Activated CD4-positive, alpha-beta memory T cell treated with anti-CD3 and anti-CD28 coated beads for 36 hours (primary cell): ENCODE results near the gene VGLL4. TPM values are rescaled to one million over a fixed set of nuclear protein-coding genes. Genes with fewer than 3 reads are reported as not detected.

Experiments
- CTCF ChIA-PET: fragments of 350-600 bp; sonication (Branson Sonifier 250); formaldehyde crosslinking; loops from one replicate; lab custom pipeline; 2021; ENCODE audit warnings: antibody characterized with exemption, inconsistent platforms; lab: Charles Lee
- POLR2A ChIA-PET: fragments of 350-600 bp; sonication (Branson Sonifier 250); formaldehyde crosslinking; loops from one replicate; lab custom pipeline; 2021; ENCODE audit warnings: antibody characterized with exemption; lab: Charles Lee
- DNase-seq: peaks from one replicate; pipeline ENCODE4 v3.0.0-alpha.2; 2020
- H3K27ac Mint-ChIP-seq: one replicate; pipeline ENCODE4 v1.8.0; 2021; ENCODE audit warnings: mixed read lengths
- H3K27me3 Mint-ChIP-seq: one replicate; pipeline ENCODE4 v1.8.0; 2021; ENCODE audit warnings: mixed read lengths
- H3K36me3 Mint-ChIP-seq: one replicate; pipeline ENCODE4 v1.8.0; 2021; ENCODE audit warnings: mixed read lengths
- H3K4me1 Mint-ChIP-seq: one replicate; pipeline ENCODE4 v1.8.0; 2021; ENCODE audit warnings: low read depth, mixed read lengths
- H3K4me3 Mint-ChIP-seq: one replicate; pipeline ENCODE4 v1.8.0; 2021; ENCODE audit warnings: mild to moderate bottlenecking, mixed read lengths
- H3K9me3 Mint-ChIP-seq: one replicate; pipeline ENCODE4 v1.8.0; 2021; ENCODE audit warnings: mixed read lengths
- intact Hi-C: fragments of 100-400 bp; cut with micrococcal nuclease; formaldehyde crosslinking; loops from one replicate; pipeline ENCODE4 v1.15.1; 2023
- total RNA-seq, 2 experiments: library from RNA; stranded (reverse); gene quantifications; one replicate each; pipeline ENCODE4 v1.2.3, GENCODE V29; 2021

VGLL4 gene
- total RNA-seq, 2 experiments from 2014 or later, result 18.2 to 18.7 TPM

DNA sequence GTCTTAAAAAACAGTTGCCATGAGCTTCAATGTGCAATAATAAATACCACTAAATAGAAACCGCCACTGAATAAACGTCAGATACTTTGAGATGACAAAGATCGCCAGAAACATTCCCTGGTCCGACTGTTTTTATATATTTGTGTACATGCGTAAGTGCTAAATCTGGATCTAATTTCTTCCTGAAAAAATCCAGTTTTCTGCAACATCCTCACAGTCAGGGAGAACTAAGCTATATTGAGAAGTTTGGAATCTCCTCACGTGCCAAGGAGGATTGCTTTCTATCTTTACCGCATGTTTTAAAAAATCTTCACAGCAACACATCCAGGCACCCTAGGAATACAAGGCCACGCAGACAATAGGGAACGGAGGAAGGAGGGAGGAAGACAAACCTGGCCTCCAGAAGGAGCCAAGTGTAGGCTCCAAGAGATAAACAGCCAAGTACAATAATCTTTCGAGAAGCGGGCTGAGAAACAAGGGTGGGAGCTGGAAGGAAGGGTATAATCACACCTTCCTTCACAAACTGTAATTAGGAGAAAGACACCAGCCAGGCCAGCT lies 5.7 kb downstream of the VGLL4 start:
- ChIA-PET POLR2A (no interaction called here), CTCF (interaction anchor here (1.3 to 1.4 kb wide), 2 partner anchors 12 to 166 kb away, joined by 5 to 7 read pairs; no protein-coding TSS in a partner anchor)
- intact Hi-C loops, result no loop called here
- no peak overlapping the region for H3K27ac Mint-ChIP-seq
- H3K9me3 Mint-ChIP-seq, result no peaks in the 10 kb centered on the region
- H3K4me1 Mint-ChIP-seq, result peaks cover 61% of the 10 kb centered on the region
- H3K27me3 Mint-ChIP-seq, result no peaks in the 10 kb centered on the region
- no peak for DNase-seq
- H3K4me3 Mint-ChIP-seq, result no peak overlapping the region
- peaks cover 2% of the 10 kb centered on the region for H3K36me3 Mint-ChIP-seq

DNA sequence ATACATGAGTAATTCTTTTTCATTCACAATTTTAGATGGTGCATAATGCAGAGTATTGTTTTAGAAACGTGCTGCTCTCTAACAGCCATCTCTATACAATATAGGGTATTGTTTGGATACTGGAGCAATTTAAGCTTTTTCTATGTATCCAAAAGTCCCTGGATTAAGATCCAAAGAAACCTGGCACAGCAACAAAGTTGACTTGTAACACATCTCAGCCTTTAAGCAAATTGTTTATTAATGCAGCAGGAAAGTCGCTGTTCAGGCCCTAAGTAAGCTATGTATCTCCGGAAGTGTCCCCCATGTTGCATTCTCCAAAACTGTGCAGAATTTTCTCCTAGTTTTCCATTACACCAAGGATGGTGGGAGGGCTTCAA lies 7.3 kb downstream of the VGLL4 start:
- Mint-ChIP-seq H3K4me1 (peaks cover 69% of the 10 kb centered on the region), H3K9me3 (no peaks in the 10 kb centered on the region), H3K4me3 (no peak overlapping the region), H3K36me3 (no peaks in the 10 kb centered on the region), H3K27me3 (no peaks in the 10 kb centered on the region), H3K27ac (no peak overlapping the region)
- ChIA-PET POLR2A (no interaction called here), CTCF (no interaction called here)
- intact Hi-C loops, result no loop called here
- DNase-seq, result no peak

DNA sequence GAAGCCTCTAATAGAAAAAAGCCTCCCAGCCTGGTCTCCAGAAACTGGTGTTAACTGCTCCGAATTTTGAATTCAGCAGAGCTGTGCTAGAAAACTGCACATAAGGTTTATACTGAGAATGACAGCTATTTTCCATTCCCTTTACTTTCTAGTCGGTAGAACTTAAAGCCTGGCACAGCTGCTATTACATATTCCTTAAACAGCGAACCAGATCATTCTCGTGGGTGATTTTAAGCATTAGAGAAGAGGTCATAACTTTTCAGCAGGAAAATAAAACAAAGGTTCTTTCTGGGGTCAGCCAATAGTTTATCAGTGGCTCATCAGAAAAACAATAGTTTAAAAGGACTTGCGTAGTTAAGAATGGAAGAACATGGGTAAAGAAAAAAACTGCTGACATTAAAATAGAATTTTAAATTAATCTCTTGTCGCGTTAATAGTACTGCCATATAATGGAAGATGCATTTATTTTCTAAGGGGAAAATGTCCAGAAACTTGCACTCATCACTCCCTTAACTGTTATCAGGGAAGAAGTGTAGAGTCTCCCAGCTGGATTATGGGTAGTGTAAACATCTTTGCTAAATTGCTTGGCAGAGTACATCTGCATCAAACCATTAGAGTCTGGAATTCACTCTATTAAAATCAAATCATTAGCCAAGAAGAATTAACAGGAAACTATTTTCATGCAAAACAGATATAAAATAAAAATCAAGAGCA lies 7.9 kb downstream of the VGLL4 start:
- no peak overlapping the region for H3K27ac Mint-ChIP-seq
- no peak overlapping the region for H3K4me3 Mint-ChIP-seq
- peaks cover 67% of the 10 kb centered on the region for H3K4me1 Mint-ChIP-seq
- DNase-seq, result no peak
- CTCF ChIA-PET, result interaction anchor here (0.9 to 1.8 kb wide), 2 partner anchors 8 to 16 kb away, joined by 3 to 4 read pairs; partner anchors contain the start of gene VGLL4
- H3K9me3 Mint-ChIP-seq, result no peaks in the 10 kb centered on the region
- POLR2A ChIA-PET, result no interaction called here
- intact Hi-C loops, result loop anchor here (1.0 kb wide), 1 partner anchor 10 kb away; no protein-coding TSS in a partner anchor
- no peaks in the 10 kb centered on the region for H3K27me3 Mint-ChIP-seq
- H3K36me3 Mint-ChIP-seq, result no peaks in the 10 kb centered on the region

DNA sequence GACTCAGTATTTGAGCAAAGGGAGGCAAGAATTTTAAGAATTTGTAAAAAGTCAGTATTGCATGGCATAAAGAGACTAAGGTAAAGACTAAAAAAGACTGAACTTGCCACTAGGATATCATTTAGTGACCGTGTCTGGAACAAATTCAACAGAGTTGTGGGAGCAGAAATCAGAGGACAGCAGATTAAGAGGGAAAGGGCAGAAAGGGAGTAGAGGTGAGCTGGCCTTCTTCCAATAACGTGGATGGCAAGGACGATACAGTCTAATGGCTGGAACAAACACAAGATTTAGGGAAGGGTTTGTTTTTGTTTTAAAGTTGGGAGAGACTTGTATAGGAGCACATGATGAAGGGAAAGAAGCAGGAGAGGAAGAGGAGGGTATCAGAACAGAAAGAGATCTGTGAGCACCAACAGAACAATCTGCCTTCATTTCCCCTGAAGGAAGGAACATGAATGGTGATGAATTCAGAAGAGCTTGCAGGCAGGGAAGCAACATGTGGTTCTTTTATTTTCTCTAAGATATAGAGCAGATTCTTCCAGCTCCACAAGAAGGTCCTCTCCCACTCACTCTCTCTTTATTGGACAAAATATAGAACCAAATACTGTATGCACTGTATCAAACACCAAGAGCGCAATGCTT lies 8.6 kb downstream of the VGLL4 start:
- H3K4me3 Mint-ChIP-seq, result no peak overlapping the region
- DNase-seq, result no peak
- POLR2A ChIA-PET, result no interaction called here
- peaks cover 59% of the 10 kb centered on the region for H3K4me1 Mint-ChIP-seq
- CTCF ChIA-PET, result interaction anchor here (0.9 to 1.8 kb wide), 2 partner anchors 9 to 16 kb away, joined by 3 to 4 read pairs; partner anchors contain the start of gene VGLL4
- H3K27ac Mint-ChIP-seq, result no peak overlapping the region
- H3K27me3 Mint-ChIP-seq, result no peaks in the 10 kb centered on the region
- H3K9me3 Mint-ChIP-seq, result no peaks in the 10 kb centered on the region
- intact Hi-C loops, result loop anchor here (1.0 kb wide), 1 partner anchor 9 kb away; no protein-coding TSS in a partner anchor
- H3K36me3 Mint-ChIP-seq, result no peaks in the 10 kb centered on the region

DNA sequence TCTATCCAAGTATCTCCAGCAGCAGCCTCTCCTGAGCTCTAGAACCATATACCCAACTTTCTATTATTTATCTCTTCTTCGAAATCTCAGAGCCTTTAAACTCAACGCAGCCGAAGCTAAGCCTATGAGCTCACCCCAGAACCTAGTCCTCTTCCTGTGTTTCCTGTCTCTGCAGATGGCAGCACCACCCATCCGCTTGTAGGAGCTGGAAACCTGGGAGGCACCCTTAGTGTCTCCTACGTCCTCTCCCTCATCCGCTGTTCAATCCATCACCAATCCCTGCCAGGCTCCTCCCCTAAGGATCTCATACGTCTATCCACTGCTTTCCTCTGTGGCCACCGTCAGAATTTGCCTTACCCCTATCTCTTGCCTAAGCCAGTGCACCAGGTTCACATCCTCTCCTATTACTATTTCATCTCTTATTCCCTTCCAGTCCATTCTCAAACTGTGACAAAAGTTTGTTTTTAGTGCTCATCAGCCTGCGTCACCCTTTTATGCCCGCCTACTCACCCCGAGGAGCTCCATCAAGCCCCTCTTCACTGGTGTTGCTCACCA lies 9.6 kb downstream of the VGLL4 start:
- ChIA-PET CTCF (interaction anchor here (1.8 kb wide), 1 partner anchor 17 kb away, joined by 4 read pairs; no protein-coding TSS in a partner anchor), POLR2A (no interaction called here)
- peaks cover 59% of the 10 kb centered on the region for H3K4me1 Mint-ChIP-seq
- no peaks in the 10 kb centered on the region for H3K27me3 Mint-ChIP-seq
- no peak overlapping the region for H3K27ac Mint-ChIP-seq
- intact Hi-C loops, result no loop called here
- H3K9me3 Mint-ChIP-seq, result no peaks in the 10 kb centered on the region
- no peak overlapping the region for H3K4me3 Mint-ChIP-seq
- no peak for DNase-seq
- H3K36me3 Mint-ChIP-seq, result no peaks in the 10 kb centered on the region

DNA sequence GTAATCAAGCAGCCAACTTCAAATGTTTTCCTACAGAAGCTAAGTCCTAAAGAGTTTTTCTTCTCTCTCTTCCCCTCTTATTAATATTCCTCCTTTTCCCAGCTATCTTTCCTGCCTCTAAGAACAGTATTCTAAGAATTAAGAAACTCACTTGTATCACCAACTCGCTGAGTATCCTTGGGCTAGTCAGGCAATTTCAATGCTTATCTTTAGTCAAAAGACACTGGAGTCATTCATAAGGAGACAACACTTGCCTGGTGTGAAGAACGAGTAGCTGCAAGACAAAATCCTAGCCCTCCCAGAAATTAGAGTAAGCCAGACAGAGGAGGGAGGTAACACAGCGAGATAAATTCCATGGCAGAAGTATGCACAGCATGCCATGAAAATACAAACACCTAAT lies 10.7 kb downstream of the VGLL4 start:
- no peak overlapping the region for H3K4me3 Mint-ChIP-seq
- ChIA-PET POLR2A (no interaction called here), CTCF (interaction anchor here (2.1 kb wide), 1 partner anchor 11 kb away, joined by 6 read pairs; the partner anchor contains the start of gene VGLL4)
- intact Hi-C loops, result no loop called here
- no peak overlapping the region for H3K27ac Mint-ChIP-seq
- DNase-seq, result no peak
- no peaks in the 10 kb centered on the region for H3K27me3 Mint-ChIP-seq
- H3K9me3 Mint-ChIP-seq, result no peaks in the 10 kb centered on the region
- peaks cover 50% of the 10 kb centered on the region for H3K4me1 Mint-ChIP-seq
- H3K36me3 Mint-ChIP-seq, result no peaks in the 10 kb centered on the region

DNA sequence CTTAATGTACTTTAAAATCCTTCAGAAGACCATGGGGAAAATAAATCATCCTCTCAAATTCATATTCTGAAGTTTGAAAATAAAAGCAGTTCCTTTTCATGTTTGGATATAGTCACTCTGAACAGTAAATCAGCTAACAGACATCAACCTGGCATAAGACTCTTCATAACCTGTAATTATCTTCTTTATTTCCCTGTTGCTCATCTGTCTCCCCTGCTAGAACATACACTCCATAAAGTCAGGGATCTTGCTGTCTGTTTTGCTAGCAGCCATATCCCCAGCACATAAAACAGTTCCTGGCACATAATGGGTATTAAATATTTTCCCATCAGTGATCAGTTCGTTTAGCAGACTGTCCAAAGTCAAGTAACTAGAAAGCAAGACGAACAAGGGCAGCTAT lies 11.2 kb downstream of the VGLL4 start:
- Mint-ChIP-seq H3K9me3 (no peaks in the 10 kb centered on the region), H3K27ac (no peak overlapping the region), H3K4me1 (peaks cover 50% of the 10 kb centered on the region), H3K4me3 (no peak overlapping the region), H3K36me3 (no peaks in the 10 kb centered on the region), H3K27me3 (no peaks in the 10 kb centered on the region)
- no peak for DNase-seq
- intact Hi-C loops, result no loop called here
- ChIA-PET CTCF (interaction anchor here (2.1 kb wide), 1 partner anchor 11 kb away, joined by 6 read pairs; the partner anchor contains the start of gene VGLL4), POLR2A (no interaction called here)

DNA sequence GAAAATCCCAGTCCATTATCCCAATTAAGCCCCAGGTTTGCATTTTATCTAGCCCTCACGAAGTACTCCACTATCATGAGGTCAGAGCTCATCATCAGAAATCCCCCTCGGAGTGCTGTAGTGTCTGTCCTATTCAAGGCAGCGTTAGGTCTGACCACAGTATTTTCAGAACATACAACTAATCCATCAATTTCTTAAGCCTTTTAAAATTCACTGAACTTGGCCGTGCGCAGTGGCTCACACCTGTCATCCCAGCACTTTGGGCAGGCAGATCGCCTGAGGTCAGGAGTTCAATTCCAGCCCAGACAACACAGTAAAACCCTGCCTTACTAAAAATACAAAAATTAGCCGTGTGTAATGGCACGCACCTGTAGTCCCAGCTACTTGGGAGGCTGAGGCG lies 11.9 kb downstream of the VGLL4 start:
- Mint-ChIP-seq H3K4me1 (peaks cover 52% of the 10 kb centered on the region), H3K27ac (no peak overlapping the region), H3K27me3 (no peaks in the 10 kb centered on the region), H3K4me3 (no peak overlapping the region), H3K9me3 (no peaks in the 10 kb centered on the region), H3K36me3 (no peaks in the 10 kb centered on the region)
- intact Hi-C loops, result no loop called here
- POLR2A ChIA-PET, result no interaction called here
- no peak for DNase-seq
- CTCF ChIA-PET, result interaction anchor here (2.1 kb wide), 1 partner anchor 12 kb away, joined by 6 read pairs; the partner anchor contains the start of gene VGLL4

DNA sequence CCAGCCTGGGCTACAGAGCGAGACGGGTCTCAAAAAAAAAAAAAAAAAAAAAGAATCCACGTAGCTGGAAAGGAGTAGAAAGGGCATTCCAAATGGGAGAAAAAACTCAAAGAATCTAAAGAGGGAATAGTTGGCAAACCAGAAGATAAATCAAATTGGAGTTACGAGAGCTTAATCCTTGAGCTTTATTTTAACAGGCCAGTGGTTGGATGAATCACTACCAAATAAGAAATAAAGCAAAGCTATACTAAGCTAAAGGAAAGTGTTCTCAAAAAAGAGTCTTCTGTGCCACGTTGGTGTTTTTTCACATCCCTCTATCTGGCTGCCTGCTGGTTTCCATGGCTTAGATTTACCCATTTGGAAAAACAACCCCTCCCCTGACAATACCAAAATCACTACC lies 14.0 kb downstream of the VGLL4 start:
- Mint-ChIP-seq H3K36me3 (no peaks in the 10 kb centered on the region), H3K4me3 (no peak overlapping the region)
- intact Hi-C loops, result loop anchor here (5.0 to 10.0 kb wide), 2 partner anchors 568 to 1265 kb away; no protein-coding TSS in a partner anchor

DNA sequence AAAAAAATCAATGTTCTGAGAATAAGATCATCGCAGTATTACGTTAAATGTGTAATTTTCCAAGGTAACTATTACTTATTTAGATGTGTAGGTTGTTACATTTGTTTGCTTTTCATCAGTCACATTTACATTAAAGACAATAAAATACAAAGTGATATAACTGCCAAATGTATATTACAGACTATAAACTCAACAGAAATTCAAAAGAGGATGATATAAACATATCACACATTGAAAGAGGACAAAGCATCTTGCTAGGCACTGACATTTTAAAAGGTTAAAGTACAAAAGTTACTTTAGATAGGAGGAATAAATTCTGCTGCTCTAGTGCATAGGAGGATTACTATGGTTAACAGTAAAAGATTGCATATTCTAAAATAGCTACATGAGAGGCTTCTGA lies 16.1 kb downstream of the VGLL4 start:
- Mint-ChIP-seq H3K4me1 (peaks cover 63% of the 10 kb centered on the region), H3K36me3 (peaks cover 3% of the 10 kb centered on the region), H3K27me3 (peaks cover 1% of the 10 kb centered on the region), H3K9me3 (no peaks in the 10 kb centered on the region), H3K4me3 (no peak overlapping the region), H3K27ac (no peak overlapping the region)
- intact Hi-C loops, result loop anchor here (5.0 to 10.0 kb wide), 2 partner anchors 570 to 1263 kb away; no protein-coding TSS in a partner anchor
- ChIA-PET POLR2A (no interaction called here), CTCF (no interaction called here)
- DNase-seq, result no peak

More for the DNA sequence above, 14.0 kb downstream of the VGLL4 start:
- CTCF ChIA-PET, result interaction anchor here (0.7 kb wide), 1 partner anchor 1355 kb away, joined by 3 read pairs; no protein-coding TSS in a partner anchor
- H3K9me3 Mint-ChIP-seq, result no peaks in the 10 kb centered on the region
- no peak for DNase-seq
- POLR2A ChIA-PET, result no interaction called here
- no peak overlapping the region for H3K27ac Mint-ChIP-seq
- H3K4me1 Mint-ChIP-seq, result peaks cover 61% of the 10 kb centered on the region
- no peaks in the 10 kb centered on the region for H3K27me3 Mint-ChIP-seq

DNA sequence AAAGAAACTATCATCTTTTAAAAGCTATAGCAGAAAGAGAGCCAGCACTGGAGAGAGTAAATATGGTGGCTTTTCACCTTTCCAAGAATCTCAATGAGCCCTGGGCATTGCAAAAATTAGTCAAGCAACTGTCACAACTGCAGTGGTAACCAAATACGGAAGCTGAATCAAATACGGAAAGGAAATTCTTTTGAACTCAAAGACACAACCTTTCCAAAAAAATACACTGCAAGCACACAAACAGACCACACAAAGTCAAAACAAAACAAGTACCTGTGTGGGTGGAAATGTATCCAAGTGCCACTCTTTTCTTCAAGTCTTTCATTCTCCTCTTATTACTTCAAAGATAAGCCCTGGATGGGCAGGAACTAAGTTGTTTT lies 17.6 kb downstream of the VGLL4 start:
- ChIA-PET POLR2A (interaction anchor here (1.3 to 3.4 kb wide), 3 partner anchors 15 to 25 kb away, joined by 4 to 15 read pairs (median 6); partner anchors contain the start of gene VGLL4), CTCF (interaction anchor here (0.6 to 1.9 kb wide), 7 partner anchors 11 to 390 kb away, joined by 3 to 7 read pairs (median 5); partner anchors contain the start of gene VGLL4)
- H3K27me3 Mint-ChIP-seq, result peaks cover 1% of the 10 kb centered on the region
- peak overlapping the region; percentile 4 for H3K27ac Mint-ChIP-seq
- intact Hi-C loops, result loop anchor here (1.0 to 10.0 kb wide), 5 partner anchors 9 to 1261 kb away; no protein-coding TSS in a partner anchor
- peak; percentile 38 for DNase-seq
- H3K4me1 Mint-ChIP-seq, result peaks cover 59% of the 10 kb centered on the region
- no peak overlapping the region for H3K4me3 Mint-ChIP-seq
- H3K36me3 Mint-ChIP-seq, result peaks cover 3% of the 10 kb centered on the region
- H3K9me3 Mint-ChIP-seq, result no peaks in the 10 kb centered on the region
